GM19099 (cell line): ENCODE data around the gene PDE6B.

Source experiments
- POLR2A ChIP-seq: IDR thresholded peaks from 3 replicates; pipeline ENCODE4 v1.6.1; 2011; ENCODE audit warnings: low read depth; ENCODE audit not compliant: insufficient read length; ENCODE audit errors: extremely low read depth

PDE6B gene

GRCh38 chr4:687048-687970 is 61.9 kb downstream of the PDE6B start:
- no peak for TF ChIP-seq POLR2A

- no peak for TF ChIP-seq POLR2A
Measured at GRCh38 chr4:687971-688853, 62.8 kb downstream of the PDE6B start.

- TF ChIP-seq POLR2A = peak; percentile 41
Measured at GRCh38 chr4:688854-689681, 63.7 kb downstream of the PDE6B start, which contains the start of gene SLC49A3. SLC49A3 (minus strand) TSS chr4:689151; CDS start chr4:689127, 24 bp downstream.

- no peak for TF ChIP-seq POLR2A
Measured at GRCh38 chr4:689723-690122, 64.3 kb downstream of the PDE6B start.

- TF ChIP-seq POLR2A = no peak
Measured at GRCh38 chr4:692771-693554, 67.6 kb downstream of the PDE6B start.

GRCh38 chr4:699816-700580 is 74.6 kb downstream of the PDE6B start:
- no peak for TF ChIP-seq POLR2A

GRCh38 chr4:700587-701264 is 75.4 kb downstream of the PDE6B start:
- no peak for TF ChIP-seq POLR2A

- no peak for TF ChIP-seq POLR2A
Measured at GRCh38 chr4:702618-703048, 77.3 kb downstream of the PDE6B start.

GRCh38 chr4:703336-704197 is 78.2 kb downstream of the PDE6B start:
- no peak for TF ChIP-seq POLR2A

GRCh38 chr4:704198-704891 is 79.0 kb downstream of the PDE6B start:
- no peak for TF ChIP-seq POLR2A

- no peak for TF ChIP-seq POLR2A
Measured at GRCh38 chr4:704971-705277, 79.6 kb downstream of the PDE6B start.
